Astrocyte (in vitro differentiated cells and primary cell): ENCODE measurements around the gene KPNA4. TPM values are rescaled to one million over a fixed set of nuclear protein-coding genes. Genes with fewer than 3 reads are reported as not detected.

Experiments
- DNase-seq: peaks from one replicate; pipeline ENCODE4 v3.0.0-alpha.2; 2010; ENCODE audit warnings: low read depth
- FAIRE-seq: peaks from 2 replicates; lab custom pipeline; 2011; peaks lifted over from hg19 to GRCh38; lab: Jason Lieb, UNC
- H2AFZ ChIP-seq: 2 replicates; pipeline ENCODE4 v1.6.0; 2012; ENCODE audit warnings: low read depth, low read length, inconsistent platforms
- H3K27ac ChIP-seq: 2 replicates; pipeline ENCODE4 v1.5.1; 2011; ENCODE audit warnings: low read depth, low read length, inconsistent platforms
- H3K27me3 ChIP-seq: 2 replicates; pipeline ENCODE4 v1.6.0; 2011; ENCODE audit warnings: low read length, inconsistent platforms; ENCODE audit not compliant: insufficient read depth
- H3K36me3 ChIP-seq: 2 replicates; pipeline ENCODE4 v1.5.1; 2011; ENCODE audit warnings: low read length, inconsistent platforms; ENCODE audit not compliant: insufficient read depth
- H3K4me1 ChIP-seq: 2 replicates; pipeline ENCODE4 v1.5.1; 2011; ENCODE audit warnings: low read length, inconsistent platforms; ENCODE audit not compliant: insufficient read depth
- H3K4me2 ChIP-seq: 2 replicates; pipeline ENCODE4 v1.6.0; 2012; ENCODE audit warnings: low read length, inconsistent platforms
- H3K4me3 ChIP-seq: 2 replicates; pipeline ENCODE4 v1.5.1; 2011; ENCODE audit warnings: low read depth, mild to moderate bottlenecking, low read length, inconsistent platforms; ENCODE audit not compliant: insufficient read depth
- H3K79me2 ChIP-seq: 2 replicates; pipeline ENCODE4 v1.6.0; 2012; ENCODE audit warnings: mild to moderate bottlenecking, low read length, inconsistent platforms; ENCODE audit not compliant: insufficient read depth
- H3K9ac ChIP-seq: 2 replicates; pipeline ENCODE4 v1.6.0; 2012; ENCODE audit warnings: mild to moderate bottlenecking, low read length, inconsistent platforms
- H3K9me3 ChIP-seq: 2 replicates; pipeline ENCODE4 v1.5.1; 2012; ENCODE audit warnings: low read depth, mild to moderate bottlenecking, low read length, inconsistent platforms; ENCODE audit not compliant: insufficient read depth
- H4K20me1 ChIP-seq: 2 replicates; pipeline ENCODE4 v1.6.0; 2012; ENCODE audit warnings: low read length, inconsistent platforms; ENCODE audit not compliant: insufficient read depth
- H3K27ac Mint-ChIP-seq: one replicate; pipeline ENCODE4 v1.8.0; 2021; ENCODE audit warnings: mild to moderate bottlenecking, mixed read lengths; ENCODE audit not compliant: unreplicated experiment
- H3K27me3 Mint-ChIP-seq: one replicate; pipeline ENCODE4 v1.8.0; 2021; ENCODE audit warnings: low read depth, mixed read lengths; ENCODE audit not compliant: unreplicated experiment
- H3K36me3 Mint-ChIP-seq: one replicate; pipeline ENCODE4 v1.8.0; 2021; ENCODE audit warnings: low read depth, mixed read lengths; ENCODE audit not compliant: unreplicated experiment
- H3K4me1 Mint-ChIP-seq: one replicate; pipeline ENCODE4 v1.8.0; 2021; ENCODE audit warnings: low read depth, mixed read lengths; ENCODE audit not compliant: unreplicated experiment
- H3K4me3 Mint-ChIP-seq: one replicate; pipeline ENCODE4 v1.8.0; 2021; ENCODE audit warnings: mild to moderate bottlenecking, moderate library complexity, mixed read lengths; ENCODE audit not compliant: unreplicated experiment
- H3K9me3 Mint-ChIP-seq: one replicate; pipeline ENCODE4 v1.8.0; 2021; ENCODE audit warnings: mild to moderate bottlenecking, mixed read lengths; ENCODE audit not compliant: unreplicated experiment
- CTCF ChIP-seq: IDR thresholded peaks from 2 replicates; pipeline ENCODE4 v1.5.1; 2011; ENCODE audit warnings: low read depth, mild to moderate bottlenecking, inconsistent platforms, low read length, moderate library complexity; ENCODE audit not compliant: insufficient read depth
- EZH2 ChIP-seq: IDR thresholded peaks from 2 replicates; pipeline ENCODE4 v1.6.1; 2012; ENCODE audit warnings: mild to moderate bottlenecking, low read length, inconsistent platforms; ENCODE audit not compliant: insufficient read depth
- total RNA-seq: library from RNA; stranded (reverse); gene quantifications from 2 replicates; pipeline ENCODE4 v1.2.1, GENCODE V29; 2021

The KPNA4 gene
- total RNA-seq, 1 donor from 2014 or later: 105 TPM

DNA sequence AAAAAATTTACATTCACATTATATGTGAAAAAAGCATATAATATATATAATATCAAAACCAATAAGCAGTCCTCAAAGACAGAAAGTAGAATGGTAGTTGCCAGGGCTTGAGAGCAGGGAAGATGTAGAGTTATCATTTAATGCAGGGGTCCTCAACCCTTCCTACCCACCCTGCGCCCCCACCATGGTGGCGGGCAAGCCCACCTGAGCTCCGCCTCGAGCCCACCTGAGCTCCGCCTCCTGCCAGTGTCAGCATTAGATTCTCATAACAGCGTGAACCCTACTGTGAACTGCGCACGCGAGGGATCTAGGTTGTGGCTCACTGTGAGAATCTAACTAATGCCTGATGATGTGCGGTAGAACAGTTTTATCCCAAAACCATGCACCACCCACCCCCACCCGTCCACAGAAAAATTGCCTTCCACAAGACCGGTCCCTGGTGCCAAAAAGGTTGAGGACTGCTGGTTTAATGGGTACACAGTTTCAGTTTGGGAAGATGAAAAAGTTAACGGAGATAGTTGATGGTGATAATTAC lies 118.8 kb downstream of the KPNA4 start:
- Histone ChIP-seq H3K9me3 (no peaks in the 10 kb centered on the region), H3K27me3 (no peaks in the 10 kb centered on the region), H3K79me2 (peaks cover 77% of the 10 kb centered on the region), H4K20me1 (peaks cover 7% of the 10 kb centered on the region), H3K9ac (no peak overlapping the region), H3K4me2 (peak overlapping the region; percentile 53), H3K36me3 (peaks cover 9% of the 10 kb centered on the region), H3K27ac (no peak overlapping the region), H3K4me1 (peaks cover 14% of the 10 kb centered on the region), H3K4me3 (no peak overlapping the region), H2AFZ (no peak overlapping the region)
- TF ChIP-seq CTCF: no peak
- TF ChIP-seq EZH2: no peak
- Mint-ChIP-seq H3K4me3 (no peak overlapping the region), H3K27ac (no peak overlapping the region), H3K9me3 (peaks cover 3% of the 10 kb centered on the region), H3K27me3 (no peaks in the 10 kb centered on the region), H3K36me3 (peaks cover 13% of the 10 kb centered on the region), H3K4me1 (peaks cover 18% of the 10 kb centered on the region)
- no peak for FAIRE-seq
- DNase-seq: no peak

DNA sequence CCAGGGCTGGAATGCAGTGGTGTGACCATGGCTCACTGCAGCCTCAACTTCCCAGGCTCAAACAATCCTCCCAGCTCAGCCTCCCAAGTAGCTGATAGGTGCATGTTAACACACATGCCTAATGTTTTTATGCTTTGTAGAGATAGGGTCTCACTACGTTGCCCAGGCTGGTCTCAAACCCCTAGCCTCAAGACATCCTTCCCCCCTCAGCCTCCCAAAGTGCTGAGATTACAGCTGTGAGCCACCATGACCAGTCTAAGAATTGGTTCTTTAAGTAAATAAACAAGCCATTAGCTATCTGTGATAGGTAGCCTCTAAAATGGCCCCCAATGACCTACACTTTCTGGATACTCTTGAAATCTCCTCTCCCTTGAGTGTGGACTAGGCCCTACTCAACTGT lies 119.5 kb downstream of the KPNA4 start:
- Mint-ChIP-seq H3K27ac (peak overlapping the region; percentile 85), H3K36me3 (peaks cover 13% of the 10 kb centered on the region), H3K27me3 (no peaks in the 10 kb centered on the region), H3K4me1 (peaks cover 16% of the 10 kb centered on the region), H3K9me3 (peaks cover 3% of the 10 kb centered on the region), H3K4me3 (peak overlapping the region; percentile 45)
- no peaks in the 10 kb centered on the region for H3K9me3 ChIP-seq
- H3K36me3 ChIP-seq: peaks cover 12% of the 10 kb centered on the region
- H3K4me3 ChIP-seq: no peak overlapping the region
- H3K27me3 ChIP-seq: no peaks in the 10 kb centered on the region
- no peak for TF ChIP-seq CTCF
- no peak for TF ChIP-seq EZH2
- peaks cover 85% of the 10 kb centered on the region for H3K79me2 ChIP-seq
- peaks cover 14% of the 10 kb centered on the region for H3K4me1 ChIP-seq
- DNase-seq: no peak
- no peak overlapping the region for H3K9ac ChIP-seq
- no peak overlapping the region for H2AFZ ChIP-seq
- H4K20me1 ChIP-seq: peaks cover 7% of the 10 kb centered on the region
- no peak for FAIRE-seq
- no peak overlapping the region for H3K27ac ChIP-seq
- peak overlapping the region; percentile 13 for H3K4me2 ChIP-seq

Other genes starting within 250 kb of the KPNA4 start
- gene IFT80, start 166.3 kb downstream of the KPNA4 start, total RNA-seq: 25.2 and 27.3 TPM in 2 replicates
- 34.1 and 38.6 TPM in 2 replicates for gene SMC4, start 165.9 kb downstream of the KPNA4 start, total RNA-seq
- 15.8 and 20.6 TPM in 2 replicates for gene TRIM59, start 115.8 kb downstream of the KPNA4 start, total RNA-seq
- gene ARL14, start 111.6 kb upstream of the KPNA4 start, total RNA-seq: 0.16 and 0.22 TPM in 2 replicates
- gene PPM1L, start 190.7 kb upstream of the KPNA4 start, total RNA-seq: 5.5 and 6.3 TPM in 2 replicates